Loucy (cell line): ENCODE results near the gene KCND1.

Experiments used
- H2AFZ ChIP-seq: fragments of 200-600 bp; sonication (generic); 2 replicates; pipeline ENCODE4 v1.6.0; 2016; ENCODE audit warnings: antibody characterized with exemption, mild to moderate bottlenecking, low read length, moderate library complexity
- H3F3A ChIP-seq: fragments of 200-600 bp; 2 replicates; pipeline ENCODE4 v1.6.0; 2016; ENCODE audit warnings: antibody characterized with exemption, low read depth, mild to moderate bottlenecking
- H3K27me3 ChIP-seq: fragments of 200-600 bp; sonication (generic); 2 replicates; pipeline ENCODE4 v1.6.1; 2014; ENCODE audit warnings: low read length, mild to moderate bottlenecking; ENCODE audit not compliant: insufficient read depth, poor library complexity, severe bottlenecking
- H3K36me3 ChIP-seq: fragments of 200-600 bp; sonication (generic); 2 replicates; pipeline ENCODE4 v1.6.1; 2016; ENCODE audit warnings: low read length; ENCODE audit not compliant: insufficient read depth
- H3K4me1 ChIP-seq: fragments of 200-600 bp; sonication (generic); 2 replicates; pipeline ENCODE4 v1.5.1; 2014; ENCODE audit warnings: low read length, mild to moderate bottlenecking; ENCODE audit not compliant: insufficient read depth, poor library complexity, severe bottlenecking
- H3K4me2 ChIP-seq: fragments of 200-600 bp; sonication (generic); 2 replicates; pipeline ENCODE4 v1.6.0; 2014; ENCODE audit warnings: antibody characterized with exemption, low read length, low read depth, mild to moderate bottlenecking; ENCODE audit not compliant: poor library complexity, severe bottlenecking
- H3K4me3 ChIP-seq: fragments of 200-600 bp; sonication (generic); 2 replicates; pipeline ENCODE4 v1.5.1; 2014; ENCODE audit warnings: low read length, mild to moderate bottlenecking, mixed read lengths; ENCODE audit not compliant: poor library complexity, severe bottlenecking
- H3K79me2 ChIP-seq: fragments of 200-600 bp; sonication (generic); 2 replicates; pipeline ENCODE4 v1.6.1; 2014; ENCODE audit warnings: low read length; ENCODE audit not compliant: insufficient read depth
- H3K9ac ChIP-seq: fragments of 200-600 bp; sonication (generic); 2 replicates; pipeline ENCODE4 v1.6.0; 2014; ENCODE audit warnings: mild to moderate bottlenecking, low read depth, low read length, moderate library complexity; ENCODE audit not compliant: poor library complexity, severe bottlenecking
- H3K9me2 ChIP-seq: fragments of 200-600 bp; sonication (generic); replicated peaks from 2 replicates; pipeline ENCODE4 v1.6.1; 2016; ENCODE audit warnings: low read depth, low read length, mixed read lengths
- H3K9me3 ChIP-seq: fragments of 200-600 bp; sonication (generic); 2 replicates; pipeline ENCODE4 v1.6.1; 2014; ENCODE audit warnings: mild to moderate bottlenecking, antibody characterized with exemption, low read length, low read depth; ENCODE audit not compliant: insufficient read depth
- H4K20me1 ChIP-seq: fragments of 200-600 bp; sonication (generic); 2 replicates; pipeline ENCODE4 v1.6.0; 2014; ENCODE audit warnings: antibody characterized with exemption, low read length, mild to moderate bottlenecking; ENCODE audit not compliant: insufficient read depth, poor library complexity, severe bottlenecking
- EZH2phosphoT487 ChIP-seq: fragments of 200-600 bp; IDR thresholded peaks from 2 replicates; pipeline ENCODE4 v1.6.1; 2018; ENCODE audit warnings: antibody characterized with exemption, mild to moderate bottlenecking, moderate library complexity, borderline replicate concordance
- TF ChIP-seq, protein P1 (sequence below): fragments of 200-600 bp; sonication (generic); conservative IDR thresholded peaks from 2 replicates; pipeline ENCODE4 v1.5.1; 2014; ENCODE audit warnings: mild to moderate bottlenecking, antibody characterized with exemption, low read length

KCND1 gene

DNA sequence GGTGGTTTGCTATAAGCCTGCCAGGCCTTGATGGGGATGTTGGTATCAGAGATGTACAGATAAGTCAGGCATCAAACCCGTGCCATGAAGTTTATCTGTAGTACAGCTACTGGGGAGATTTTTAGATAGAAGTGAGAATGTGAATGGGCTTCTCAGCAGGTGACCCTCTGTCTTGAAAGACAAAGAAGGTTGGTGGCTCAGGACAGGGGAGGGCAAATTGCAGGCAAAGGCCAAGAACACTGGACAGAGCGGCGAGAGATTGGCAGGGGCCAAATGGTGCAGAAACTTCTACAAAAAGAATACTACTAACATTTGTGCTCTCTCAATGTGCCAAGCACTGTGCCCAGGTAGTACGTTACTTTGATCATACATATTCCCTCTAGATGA lies 50.9 kb downstream of the KCND1 start:
- no peak overlapping the region for H3K4me2 ChIP-seq
- H2AFZ ChIP-seq, result no peak overlapping the region
- H3K9me2 ChIP-seq, result no peaks in the 10 kb centered on the region
- H3K9me3 ChIP-seq, result no peaks in the 10 kb centered on the region
- H3K36me3 ChIP-seq, result peaks cover 19% of the 10 kb centered on the region; the same call in 1 of the 2 replicates
- H3K27me3 ChIP-seq, result no peaks in the 10 kb centered on the region
- no peak overlapping the region for H3K9ac ChIP-seq
- H3F3A ChIP-seq, result no peaks in the 10 kb centered on the region
- peaks cover 11% of the 10 kb centered on the region for H3K4me1 ChIP-seq
- H3K79me2 ChIP-seq, result peaks cover 10% of the 10 kb centered on the region; the same call in 1 of the 2 replicates
- H4K20me1 ChIP-seq, result peaks cover 5% of the 10 kb centered on the region
- no peak for TF ChIP-seq EZH2phosphoT487
- TF ChIP-seq, protein P1, sequence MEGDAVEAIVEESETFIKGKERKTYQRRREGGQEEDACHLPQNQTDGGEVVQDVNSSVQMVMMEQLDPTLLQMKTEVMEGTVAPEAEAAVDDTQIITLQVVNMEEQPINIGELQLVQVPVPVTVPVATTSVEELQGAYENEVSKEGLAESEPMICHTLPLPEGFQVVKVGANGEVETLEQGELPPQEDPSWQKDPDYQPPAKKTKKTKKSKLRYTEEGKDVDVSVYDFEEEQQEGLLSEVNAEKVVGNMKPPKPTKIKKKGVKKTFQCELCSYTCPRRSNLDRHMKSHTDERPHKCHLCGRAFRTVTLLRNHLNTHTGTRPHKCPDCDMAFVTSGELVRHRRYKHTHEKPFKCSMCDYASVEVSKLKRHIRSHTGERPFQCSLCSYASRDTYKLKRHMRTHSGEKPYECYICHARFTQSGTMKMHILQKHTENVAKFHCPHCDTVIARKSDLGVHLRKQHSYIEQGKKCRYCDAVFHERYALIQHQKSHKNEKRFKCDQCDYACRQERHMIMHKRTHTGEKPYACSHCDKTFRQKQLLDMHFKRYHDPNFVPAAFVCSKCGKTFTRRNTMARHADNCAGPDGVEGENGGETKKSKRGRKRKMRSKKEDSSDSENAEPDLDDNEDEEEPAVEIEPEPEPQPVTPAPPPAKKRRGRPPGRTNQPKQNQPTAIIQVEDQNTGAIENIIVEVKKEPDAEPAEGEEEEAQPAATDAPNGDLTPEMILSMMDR, result no peak
- no peak overlapping the region for H3K4me3 ChIP-seq

DNA sequence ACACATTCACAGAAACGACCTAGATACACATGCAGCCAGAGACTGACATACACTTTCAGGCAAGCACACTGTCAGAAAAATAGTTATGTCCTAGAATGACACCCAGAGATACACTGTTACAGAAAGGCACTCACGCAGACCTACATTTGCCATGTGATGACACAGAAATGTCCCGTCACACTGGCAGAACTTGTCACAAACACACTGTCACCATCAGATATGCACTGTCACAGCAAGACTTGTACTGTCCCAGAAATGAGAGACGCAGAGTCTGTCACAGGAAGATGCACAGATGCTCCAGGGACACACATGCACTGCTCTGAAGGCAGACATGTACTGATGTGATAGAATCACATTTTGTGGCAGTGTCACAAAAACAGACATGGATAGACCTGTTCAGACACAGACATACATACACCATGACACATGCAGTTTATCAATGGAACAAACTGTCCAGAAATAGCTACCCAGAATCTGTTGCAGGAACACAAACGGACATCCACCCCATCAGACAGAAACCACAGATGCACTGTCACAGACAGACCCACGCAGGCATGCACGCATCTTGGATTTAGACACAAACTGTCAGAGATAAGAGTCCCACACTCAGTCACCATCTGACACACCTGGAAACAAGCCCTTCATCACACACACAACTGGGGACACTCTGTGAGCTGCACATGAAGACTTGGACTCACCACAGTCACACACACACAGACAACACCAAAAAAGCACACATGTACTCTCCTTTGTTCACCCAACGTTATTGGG lies 51.5 kb downstream of the KCND1 start:
- Histone ChIP-seq H3K4me2 (no peak overlapping the region), H3K9ac (no peak overlapping the region), H3K79me2 (peaks cover 11% of the 10 kb centered on the region; the same call in 1 of the 2 replicates), H3K4me1 (peaks cover 11% of the 10 kb centered on the region), H2AFZ (no peak overlapping the region), H3K4me3 (no peak overlapping the region), H3K36me3 (peaks cover 14% of the 10 kb centered on the region; the same call in 1 of the 2 replicates), H3K27me3 (no peaks in the 10 kb centered on the region), H3K9me3 (no peaks in the 10 kb centered on the region), H3F3A (no peaks in the 10 kb centered on the region), H3K9me2 (no peaks in the 10 kb centered on the region), H4K20me1 (peaks cover 5% of the 10 kb centered on the region)
- no peak for TF ChIP-seq EZH2phosphoT487
- TF ChIP-seq, protein P1, result no peak

DNA sequence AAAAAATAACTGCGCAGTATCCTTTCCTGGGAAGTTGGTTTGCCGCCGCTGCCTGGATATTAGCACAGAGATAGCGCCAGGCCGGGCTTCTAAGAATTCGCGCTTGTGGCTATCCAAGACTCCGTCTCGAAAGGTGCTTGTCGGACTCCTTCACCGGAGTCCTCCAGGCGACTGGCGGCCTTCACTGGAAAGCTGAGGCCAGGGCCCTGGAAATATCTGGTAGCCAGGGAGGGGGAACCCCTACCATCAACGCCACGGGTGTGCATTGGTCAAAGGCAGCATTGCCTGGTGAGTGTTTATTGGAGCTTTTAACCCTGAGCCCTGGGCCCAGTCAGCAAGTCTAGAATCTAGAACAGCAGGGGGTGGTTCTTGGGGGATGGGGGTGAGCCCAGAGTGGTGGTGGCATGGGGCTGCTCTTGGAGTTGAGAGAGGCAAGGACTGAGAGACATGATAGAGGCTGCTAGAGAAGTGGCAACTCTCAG lies 52.2 kb downstream of the KCND1 start:
- Histone ChIP-seq H3K27me3 (no peaks in the 10 kb centered on the region), H3K4me1 (peaks cover 11% of the 10 kb centered on the region), H3K4me2 (peak overlapping the region; percentile 85), H3K79me2 (peaks cover 11% of the 10 kb centered on the region; the same call in 1 of the 2 replicates), H3K4me3 (peak overlapping the region; percentile 83), H3K36me3 (peaks cover 14% of the 10 kb centered on the region; the same call in 1 of the 2 replicates), H4K20me1 (peaks cover 5% of the 10 kb centered on the region), H3K9me2 (no peaks in the 10 kb centered on the region), H3K9me3 (no peaks in the 10 kb centered on the region), H3K9ac (peak overlapping the region; percentile 59), H2AFZ (no peak overlapping the region), H3F3A (no peaks in the 10 kb centered on the region)
- no peak for TF ChIP-seq EZH2phosphoT487
- TF ChIP-seq, protein P1, result no peak
